Psoas muscle (tissue), 8 donors: ENCODE measurements around the gene FZD10. TPM values are rescaled to one million over a fixed set of nuclear protein-coding genes. Genes with fewer than 3 reads are reported as not detected.

Experiments
- ATAC-seq, 4 donors: fragments of 200-7000 bp; cut with Tn5 transposase; one replicate each; pipeline ENCODE4 v1.9.1; 2020; ENCODE audit warnings: moderate library complexity in 3 of 4, mild to moderate bottlenecking in 2 of 4
- DNase-seq, 2 donors: peaks; one replicate each; pipeline ENCODE4 v3.0.0-alpha.2; 2020
- H3K27ac ChIP-seq: fragments of 200-600 bp; one replicate; pipeline ENCODE4 v1.8.0; 2022
- H3K27me3 ChIP-seq, 3 donors: fragments of 200-600 bp in 1 of 3; one replicate each; pipeline versions ENCODE4 v1.6.1 to v1.8.0; 2013 to 2022; ENCODE audit warnings: low read length in 2 of 3, mild to moderate bottlenecking in 2 of 3, moderate library complexity in 1 of 3; ENCODE audit not compliant: insufficient read depth in 3 of 3
- H3K36me3 ChIP-seq, 2 donors: fragments of 200-600 bp in 1 of 2; one replicate each; pipeline versions ENCODE4 v1.6.1 to v1.8.0; 2013 to 2022; ENCODE audit warnings: low read depth in 1 of 2, mild to moderate bottlenecking in 1 of 2, moderate library complexity in 1 of 2; ENCODE audit not compliant: insufficient read depth in 1 of 2
- H3K4me1 ChIP-seq: fragments of 200-600 bp; one replicate; pipeline ENCODE4 v1.8.0; 2022
- H3K4me3 ChIP-seq: fragments of 200-600 bp; one replicate; pipeline ENCODE4 v1.8.0; 2022; ENCODE audit warnings: mild to moderate bottlenecking
- H3K9me3 ChIP-seq: fragments of 200-600 bp; one replicate; pipeline ENCODE4 v1.8.0; 2022
- WGBS, 3 donors: extraction: QIAGEN DNeasy Blood & Tissue Kit; methylation state at CpG; one replicate each; pipeline versions ENCODE4 v1.1.6 to v1.1.7; 2013; 5-methylcytosine and 5-hydroxymethylcytosine counted together
- intact Hi-C, 2 donors: fragments of 100-400 bp; cut with DNase I; formaldehyde crosslinking; loops; one replicate each; pipeline versions ENCODE4 v1.11.0 to v1.14.2; 2022
- polyA plus RNA-seq, 3 donors: library from polyadenylated mRNA; stranded (reverse); fragments of 200-250 nt; gene quantifications; one replicate each; pipeline ENCODE4 v1.2.3, GENCODE V29; 2013
- total RNA-seq, 4 donors: library from RNA; stranded (reverse); fragmentation: NEBNext Ultra II Directional in 2 of 4; extraction: Animal tissue kit (Norgen Biotek cat#: 25700) in 2 of 4; gene quantifications; one replicate each; pipeline versions ENCODE4 v1.2.1 to v1.2.4, GENCODE V29; 2021 to 2023
- TF ChIP-seq, protein P1 (sequence below): fragments of 200-600 bp; IDR thresholded peaks from one replicate; pipeline ENCODE4 v1.8.0; 2022; ENCODE audit warnings: antibody characterized with exemption
- donor health status: healthy with polysubstance abuse.
- donor health status: DM: no; HTN: no; CAD: no; lungs with moderate emphysema.
- donor health status: Bipolar disorder and iron deficiency.
- donor health status: healthy.
- donor health status: DM: yes; HTN: yes; CAD: no.
- donor health status: DM: no; HTN: no; CAD: no.
- donor health status: DM: no; HTN: no; CAD: no.
- donor health status: DM: yes; HTN: yes; CAD: no.

FZD10 gene
- total and polyA plus RNA-seq, 7 donors = 0.17 to 0.68 (median 0.26) TPM

DNA sequence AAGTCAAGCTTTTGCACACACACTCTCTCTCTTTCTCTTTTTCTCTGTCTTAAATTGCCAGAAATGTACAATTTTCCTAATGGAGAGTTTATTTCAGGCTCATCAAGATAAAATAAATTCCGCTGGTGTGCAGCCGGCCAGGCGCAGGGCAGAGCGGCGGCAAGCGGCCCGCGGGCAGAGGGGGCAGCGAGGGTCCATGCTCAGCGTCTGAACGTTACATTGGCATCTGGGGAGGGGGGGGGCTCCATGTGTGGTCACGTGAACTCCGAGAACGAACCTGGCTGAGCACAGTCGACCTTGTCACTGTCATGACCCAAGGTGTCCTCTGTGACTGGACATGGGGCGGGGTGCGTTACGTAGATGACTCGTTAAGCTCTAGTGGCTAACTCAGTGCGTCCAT lies 23.8 kb upstream of the FZD10 start:
- DNase-seq = peak in 1 of 2 donors; percentile 17
- TF ChIP-seq, protein P1, sequence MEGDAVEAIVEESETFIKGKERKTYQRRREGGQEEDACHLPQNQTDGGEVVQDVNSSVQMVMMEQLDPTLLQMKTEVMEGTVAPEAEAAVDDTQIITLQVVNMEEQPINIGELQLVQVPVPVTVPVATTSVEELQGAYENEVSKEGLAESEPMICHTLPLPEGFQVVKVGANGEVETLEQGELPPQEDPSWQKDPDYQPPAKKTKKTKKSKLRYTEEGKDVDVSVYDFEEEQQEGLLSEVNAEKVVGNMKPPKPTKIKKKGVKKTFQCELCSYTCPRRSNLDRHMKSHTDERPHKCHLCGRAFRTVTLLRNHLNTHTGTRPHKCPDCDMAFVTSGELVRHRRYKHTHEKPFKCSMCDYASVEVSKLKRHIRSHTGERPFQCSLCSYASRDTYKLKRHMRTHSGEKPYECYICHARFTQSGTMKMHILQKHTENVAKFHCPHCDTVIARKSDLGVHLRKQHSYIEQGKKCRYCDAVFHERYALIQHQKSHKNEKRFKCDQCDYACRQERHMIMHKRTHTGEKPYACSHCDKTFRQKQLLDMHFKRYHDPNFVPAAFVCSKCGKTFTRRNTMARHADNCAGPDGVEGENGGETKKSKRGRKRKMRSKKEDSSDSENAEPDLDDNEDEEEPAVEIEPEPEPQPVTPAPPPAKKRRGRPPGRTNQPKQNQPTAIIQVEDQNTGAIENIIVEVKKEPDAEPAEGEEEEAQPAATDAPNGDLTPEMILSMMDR = no peak
- Histone ChIP-seq H3K27me3 (no peaks in the 10 kb centered on the region), H3K9me3 (no peaks in the 10 kb centered on the region), H3K4me3 (no peak overlapping the region), H3K27ac (no peak overlapping the region), H3K36me3 (no peaks in the 10 kb centered on the region), H3K4me1 (no peaks in the 10 kb centered on the region)
- ATAC-seq = no peak
- intact Hi-C loops = no loop called here
- WGBS, 3 donors = 89 to 90% (median 90%) methylated on average over 20 of the region's 20 CpGs

DNA sequence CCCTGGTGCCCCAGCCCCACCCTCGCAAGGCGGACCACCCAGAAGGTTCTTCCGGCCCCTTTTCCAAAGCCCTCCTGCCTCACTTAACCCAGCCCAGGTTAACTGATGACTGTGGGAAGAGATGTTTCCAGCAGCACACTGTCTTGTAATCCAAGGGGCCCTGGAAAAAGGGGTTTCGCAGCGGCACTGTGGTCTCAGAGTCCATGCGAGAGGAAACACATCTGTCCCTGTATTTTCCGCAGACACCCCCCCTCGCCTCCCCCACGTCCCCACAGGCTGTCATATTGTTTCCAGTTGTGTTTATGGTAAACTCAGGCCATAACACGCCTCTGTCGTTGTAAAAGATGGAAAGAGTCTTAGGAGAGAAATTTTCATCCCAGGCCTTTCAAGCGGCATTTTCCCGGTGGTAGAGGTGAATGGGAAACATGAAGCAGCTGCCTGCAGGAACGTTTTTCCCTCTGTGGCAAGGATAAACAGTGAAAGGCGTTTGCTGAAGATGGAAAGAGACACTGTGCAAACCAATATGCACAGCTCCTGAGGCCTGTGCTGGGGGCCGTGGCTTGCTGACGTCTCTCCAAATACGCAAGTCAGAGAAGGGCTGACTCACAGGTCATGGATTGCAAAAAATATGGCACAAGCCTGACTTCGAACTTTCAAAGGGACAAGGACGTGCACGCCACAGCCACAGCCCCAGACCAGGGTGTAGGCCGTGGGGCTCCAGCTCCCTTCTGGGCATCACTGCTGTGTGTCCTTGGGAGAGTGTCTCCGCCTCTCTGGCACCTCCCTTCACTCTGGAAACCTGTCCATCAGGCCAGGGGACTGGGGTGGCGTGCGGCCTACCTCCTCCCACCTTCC lies 22.5 kb upstream of the FZD10 start:
- Histone ChIP-seq H3K36me3 (no peaks in the 10 kb centered on the region), H3K4me3 (no peak overlapping the region), H3K27me3 (no peaks in the 10 kb centered on the region), H3K9me3 (no peaks in the 10 kb centered on the region), H3K27ac (no peak overlapping the region), H3K4me1 (no peaks in the 10 kb centered on the region)
- ATAC-seq (no peak), DNase-seq (peak in 1 of 2 donors; percentile 28)
- intact Hi-C loops = no loop called here
- 65 to 77% (median 74%) methylated on average over 25 of the region's 25 CpGs for whole genome bisulfite sequencing, 3 donors
- TF ChIP-seq, protein P1 = no peak

DNA sequence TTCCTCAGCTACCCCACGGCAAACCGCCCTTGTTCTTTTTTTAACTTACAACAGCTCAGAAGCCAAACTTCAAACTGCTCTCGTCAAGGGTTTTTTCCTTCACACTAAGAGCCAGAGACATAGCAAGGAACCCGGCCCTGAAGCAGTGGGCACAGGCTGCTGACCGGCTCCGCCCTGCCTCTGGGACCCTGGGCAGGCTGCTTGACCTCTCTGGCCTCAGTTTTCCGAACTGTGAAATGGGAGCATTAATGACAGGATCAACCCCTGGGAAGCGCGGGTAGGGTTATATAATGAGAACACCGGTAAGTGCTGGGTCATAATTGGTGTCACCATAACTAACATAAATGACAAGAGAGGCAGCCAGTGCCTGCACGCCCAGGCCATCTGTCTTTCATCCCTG lies 21.2 kb upstream of the FZD10 start:
- no peaks in the 10 kb centered on the region for H3K27me3 ChIP-seq
- H3K4me3 ChIP-seq = no peak overlapping the region
- intact Hi-C loops = no loop called here

DNA sequence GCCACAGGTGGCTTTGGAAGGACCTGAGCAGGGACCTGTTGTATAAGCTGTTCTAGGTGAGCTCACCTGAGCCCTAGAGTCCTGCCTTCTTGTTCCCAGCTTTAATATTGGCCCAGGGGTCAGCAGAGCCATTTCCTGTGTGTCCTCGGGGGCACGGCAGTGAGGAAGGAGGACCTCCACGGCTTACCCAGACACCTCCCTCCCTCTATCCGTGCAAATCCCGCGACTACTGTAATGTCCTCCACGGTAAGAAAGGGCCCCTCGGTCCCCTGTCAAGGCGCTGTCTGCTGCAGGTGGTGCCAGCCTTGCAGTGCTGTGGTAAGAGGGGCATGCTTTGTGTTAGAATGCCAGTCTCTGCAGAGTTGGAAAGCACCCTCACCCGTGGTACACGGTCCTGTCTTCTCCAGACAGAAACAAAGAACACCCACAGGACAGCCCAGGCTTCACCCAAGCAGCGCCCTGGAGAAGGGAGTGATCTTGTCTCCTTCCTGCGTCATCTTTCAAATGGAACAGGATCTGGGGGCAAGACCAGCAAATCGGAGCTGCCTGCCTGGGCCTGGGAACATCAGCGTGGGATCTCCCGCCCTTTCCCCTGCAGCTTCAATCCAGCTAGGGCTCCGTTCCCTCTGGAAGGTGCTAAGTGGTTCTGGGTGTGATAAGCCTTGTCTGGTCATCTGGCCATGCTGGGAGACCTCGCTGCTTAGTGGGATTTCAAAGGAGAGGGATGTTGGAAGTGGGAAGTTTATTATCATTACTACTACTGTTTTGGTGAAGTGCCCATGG lies 20.2 kb upstream of the FZD10 start:
- Histone ChIP-seq H3K27ac (no peak overlapping the region), H3K27me3 (no peaks in the 10 kb centered on the region), H3K4me3 (no peak overlapping the region), H3K9me3 (no peaks in the 10 kb centered on the region), H3K36me3 (no peaks in the 10 kb centered on the region), H3K4me1 (no peaks in the 10 kb centered on the region)
- intact Hi-C loops = no loop called here
- TF ChIP-seq, protein P1 = no peak
- WGBS, 3 donors = 62 to 67% (median 64%) methylated on average over 18 of the region's 18 CpGs
- DNase-seq (peak in 1 of 2 donors; percentile 18), ATAC-seq (no peak)

More for the DNA sequence above, 21.2 kb upstream of the FZD10 start:
- no peaks in the 10 kb centered on the region for H3K9me3 ChIP-seq
- H3K36me3 ChIP-seq = no peaks in the 10 kb centered on the region
- no peaks in the 10 kb centered on the region for H3K4me1 ChIP-seq
- H3K27ac ChIP-seq = no peak overlapping the region
- no peak for DNase-seq
- ATAC-seq = no peak
- TF ChIP-seq, protein P1 = no peak
- 66 to 74% (median 73%) methylated on average over 11 of the region's 11 CpGs for WGBS, 3 donors
